HEK293 (cell line): Measurements from ENCODE around the gene DNAJC4.

Experiments used
- CTCF ChIA-PET: fragments of 350-600 bp; formaldehyde crosslinking; extraction: SDS; loops from one replicate; lab custom pipeline; 2021; ENCODE audit warnings: antibody characterized with exemption; lab: Yijun Ruan, JAX
- POLR2A ChIA-PET: fragments of 300-600 bp; formaldehyde crosslinking; extraction: SDS; loops from one replicate; lab custom pipeline; 2020; ENCODE audit warnings: antibody characterized with exemption, inconsistent platforms; lab: Yijun Ruan, JAX
- H3K27ac ChIP-seq: fragments of 200-500 bp; sonication (Bioruptor generic); 2 replicates; pipeline ENCODE4 v1.5.1; 2014; ENCODE audit warnings: low read depth, low read length, control low read depth, inconsistent platforms; ENCODE audit errors: extremely low read depth
- H3K36me3 ChIP-seq, 2 experiments: fragments of 200-500 bp in 1 of 2; sonication (Bioruptor generic) in 1 of 2; 1 replicate in 1 of 2; 2 replicates in 1 of 2; pipeline ENCODE4 v1.5.1; 2014 to 2017; ENCODE audit warnings: inconsistent platforms in 2 of 2, low read length in 2 of 2; ENCODE audit not compliant: control insufficient read depth in 2 of 2, insufficient read depth in 1 of 2
- H3K4me1 ChIP-seq: fragments of 200-500 bp; sonication (Bioruptor generic); 2 replicates; pipeline ENCODE4 v1.5.1; 2014; ENCODE audit warnings: mild to moderate bottlenecking, low read length, inconsistent platforms; ENCODE audit not compliant: control insufficient read depth, insufficient read depth
- H3K4me3 ChIP-seq: 2 replicates; pipeline ENCODE4 v1.5.1; 2011; ENCODE audit warnings: low read depth, mild to moderate bottlenecking, control low read depth, low read length, moderate library complexity
- H3K9me3 ChIP-seq: fragments of 200-500 bp; sonication (Bioruptor generic); 2 replicates; pipeline ENCODE4 v1.5.1; 2014; ENCODE audit warnings: low read depth, low read length, inconsistent platforms; ENCODE audit not compliant: control insufficient read depth, insufficient read depth
- BCL11A ChIP-seq: fragments of 450-650 bp; formaldehyde crosslinking; IDR thresholded peaks from 2 replicates; pipeline ENCODE4 v1.5.1; 2016; ENCODE audit warnings: low read depth, missing biosample characterization, missing genetic modification characterization
- KLF1 ChIP-seq: fragments of 450-650 bp; formaldehyde crosslinking; IDR thresholded peaks from 2 replicates; pipeline ENCODE4 v1.5.1; 2016; ENCODE audit warnings: missing biosample characterization, missing genetic modification characterization
- KLF8 ChIP-seq: fragments of 450-650 bp; formaldehyde crosslinking; IDR thresholded peaks from 2 replicates; pipeline ENCODE4 v1.5.1; 2016; ENCODE audit warnings: missing biosample characterization, missing genetic modification characterization
- SALL2 ChIP-seq: fragments of 450-650 bp; formaldehyde crosslinking; IDR thresholded peaks from 2 replicates; pipeline ENCODE4 v1.5.0; 2017; ENCODE audit warnings: missing biosample characterization, mild to moderate bottlenecking, missing genetic modification characterization, borderline replicate concordance
- SCRT2 ChIP-seq: fragments of 450-650 bp; formaldehyde crosslinking; IDR thresholded peaks from 2 replicates; pipeline ENCODE4 v1.5.1; 2016; ENCODE audit warnings: missing biosample characterization, missing genetic modification characterization
- SP7 ChIP-seq: fragments of 450-650 bp; formaldehyde crosslinking; IDR thresholded peaks from 2 replicates; pipeline ENCODE4 v1.5.1; 2016; ENCODE audit warnings: missing biosample characterization, missing genetic modification characterization
- ZBTB6 ChIP-seq: fragments of 450-650 bp; formaldehyde crosslinking; IDR thresholded peaks from 2 replicates; pipeline ENCODE4 v1.5.1; 2017; ENCODE audit warnings: missing biosample characterization, missing genetic modification characterization
- ZNF133 ChIP-seq: fragments of 450-650 bp; formaldehyde crosslinking; IDR thresholded peaks from 2 replicates; pipeline ENCODE4 v1.5.1; 2016; ENCODE audit warnings: missing biosample characterization, missing genetic modification characterization
- ZNF561 ChIP-seq: fragments of 450-650 bp; IDR thresholded peaks from 2 replicates; pipeline ENCODE4 v1.5.1; 2018; ENCODE audit warnings: missing biosample characterization, missing genetic modification characterization, borderline replicate concordance
- TF ChIP-seq, protein P1 (sequence below): fragments of 450-650 bp; formaldehyde crosslinking; IDR thresholded peaks from 2 replicates; pipeline ENCODE4 v1.5.1; 2016; ENCODE audit warnings: missing biosample characterization, missing genetic modification characterization
- TF ChIP-seq, protein P2 (sequence below): fragments of 450-650 bp; formaldehyde crosslinking; IDR thresholded peaks from 2 replicates; pipeline ENCODE4 v1.5.1; 2016; ENCODE audit warnings: missing biosample characterization, missing genetic modification characterization
- TF ChIP-seq, protein P3 (sequence below): fragments of 450-650 bp; formaldehyde crosslinking; IDR thresholded peaks from 2 replicates; pipeline ENCODE4 v1.5.1; 2016; ENCODE audit warnings: missing biosample characterization, missing genetic modification characterization
- TF ChIP-seq, protein P4 (sequence below): fragments of 450-650 bp; formaldehyde crosslinking; IDR thresholded peaks from 2 replicates; pipeline ENCODE4 v1.5.1; 2017; ENCODE audit warnings: missing biosample characterization, missing genetic modification characterization

The DNAJC4 gene

DNA sequence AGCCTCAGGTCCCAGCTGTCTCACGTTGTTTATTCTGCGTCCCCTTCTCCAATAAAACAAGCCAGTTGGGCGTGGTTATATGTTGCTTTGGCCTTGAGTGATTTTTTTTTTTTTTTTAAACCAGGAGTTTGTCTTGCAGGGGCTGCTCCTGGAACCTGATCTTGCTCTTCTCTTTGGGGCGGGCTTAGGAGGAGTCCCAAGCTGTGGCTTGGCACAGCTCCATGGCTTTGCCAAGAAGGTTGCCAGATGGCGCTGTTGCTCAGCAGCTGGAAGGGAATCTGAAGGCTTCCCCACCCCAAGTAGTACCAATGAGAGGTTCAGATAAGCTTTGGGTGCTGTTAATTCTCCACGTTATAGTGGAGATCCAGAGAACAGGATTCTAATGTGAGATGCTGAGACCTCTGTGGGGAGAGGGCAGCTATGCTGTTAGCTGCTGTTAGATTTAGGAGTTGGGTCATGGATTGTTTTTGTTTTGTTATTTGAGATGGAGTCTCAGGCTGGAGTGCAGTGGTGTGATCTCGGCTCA lies 25.8 kb upstream of the DNAJC4 start (continued):
- TF ChIP-seq, protein P1, sequence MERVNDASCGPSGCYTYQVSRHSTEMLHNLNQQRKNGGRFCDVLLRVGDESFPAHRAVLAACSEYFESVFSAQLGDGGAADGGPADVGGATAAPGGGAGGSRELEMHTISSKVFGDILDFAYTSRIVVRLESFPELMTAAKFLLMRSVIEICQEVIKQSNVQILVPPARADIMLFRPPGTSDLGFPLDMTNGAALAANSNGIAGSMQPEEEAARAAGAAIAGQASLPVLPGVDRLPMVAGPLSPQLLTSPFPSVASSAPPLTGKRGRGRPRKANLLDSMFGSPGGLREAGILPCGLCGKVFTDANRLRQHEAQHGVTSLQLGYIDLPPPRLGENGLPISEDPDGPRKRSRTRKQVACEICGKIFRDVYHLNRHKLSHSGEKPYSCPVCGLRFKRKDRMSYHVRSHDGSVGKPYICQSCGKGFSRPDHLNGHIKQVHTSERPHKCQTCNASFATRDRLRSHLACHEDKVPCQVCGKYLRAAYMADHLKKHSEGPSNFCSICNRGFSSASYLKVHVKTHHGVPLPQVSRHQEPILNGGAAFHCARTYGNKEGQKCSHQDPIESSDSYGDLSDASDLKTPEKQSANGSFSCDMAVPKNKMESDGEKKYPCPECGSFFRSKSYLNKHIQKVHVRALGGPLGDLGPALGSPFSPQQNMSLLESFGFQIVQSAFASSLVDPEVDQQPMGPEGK, result peak; percentile 85
- TF ChIP-seq, protein P2, sequence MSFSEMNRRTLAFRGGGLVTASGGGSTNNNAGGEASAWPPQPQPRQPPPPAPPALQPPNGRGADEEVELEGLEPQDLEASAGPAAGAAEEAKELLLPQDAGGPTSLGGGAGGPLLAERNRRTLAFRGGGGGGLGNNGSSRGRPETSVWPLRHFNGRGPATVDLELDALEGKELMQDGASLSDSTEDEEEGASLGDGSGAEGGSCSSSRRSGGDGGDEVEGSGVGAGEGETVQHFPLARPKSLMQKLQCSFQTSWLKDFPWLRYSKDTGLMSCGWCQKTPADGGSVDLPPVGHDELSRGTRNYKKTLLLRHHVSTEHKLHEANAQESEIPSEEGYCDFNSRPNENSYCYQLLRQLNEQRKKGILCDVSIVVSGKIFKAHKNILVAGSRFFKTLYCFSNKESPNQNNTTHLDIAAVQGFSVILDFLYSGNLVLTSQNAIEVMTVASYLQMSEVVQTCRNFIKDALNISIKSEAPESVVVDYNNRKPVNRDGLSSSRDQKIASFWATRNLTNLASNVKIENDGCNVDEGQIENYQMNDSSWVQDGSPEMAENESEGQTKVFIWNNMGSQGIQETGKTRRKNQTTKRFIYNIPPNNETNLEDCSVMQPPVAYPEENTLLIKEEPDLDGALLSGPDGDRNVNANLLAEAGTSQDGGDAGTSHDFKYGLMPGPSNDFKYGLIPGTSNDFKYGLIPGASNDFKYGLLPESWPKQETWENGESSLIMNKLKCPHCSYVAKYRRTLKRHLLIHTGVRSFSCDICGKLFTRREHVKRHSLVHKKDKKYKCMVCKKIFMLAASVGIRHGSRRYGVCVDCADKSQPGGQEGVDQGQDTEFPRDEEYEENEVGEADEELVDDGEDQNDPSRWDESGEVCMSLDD (tag by site-specific recombination), result peak; percentile 44; the same call in 1 of the 2 replicates
- TF ChIP-seq, protein P3, sequence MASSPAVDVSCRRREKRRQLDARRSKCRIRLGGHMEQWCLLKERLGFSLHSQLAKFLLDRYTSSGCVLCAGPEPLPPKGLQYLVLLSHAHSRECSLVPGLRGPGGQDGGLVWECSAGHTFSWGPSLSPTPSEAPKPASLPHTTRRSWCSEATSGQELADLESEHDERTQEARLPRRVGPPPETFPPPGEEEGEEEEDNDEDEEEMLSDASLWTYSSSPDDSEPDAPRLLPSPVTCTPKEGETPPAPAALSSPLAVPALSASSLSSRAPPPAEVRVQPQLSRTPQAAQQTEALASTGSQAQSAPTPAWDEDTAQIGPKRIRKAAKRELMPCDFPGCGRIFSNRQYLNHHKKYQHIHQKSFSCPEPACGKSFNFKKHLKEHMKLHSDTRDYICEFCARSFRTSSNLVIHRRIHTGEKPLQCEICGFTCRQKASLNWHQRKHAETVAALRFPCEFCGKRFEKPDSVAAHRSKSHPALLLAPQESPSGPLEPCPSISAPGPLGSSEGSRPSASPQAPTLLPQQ (tag by site-specific recombination), result peak; percentile 56; the same call in 1 of the 2 replicates

- Histone ChIP-seq H3K36me3 (peaks cover 0 to 53% of the 10 kb centered on the region in 2 experiments; a peak in 2 of 3 replicates), H3K4me1 (0 out of 2 replicates have a peak, but pooled peaks cover 8% of the 10 kb centered on the region), H3K4me3 (no peak within 1 kb of the TSS)
- CTCF ChIA-PET, result interaction anchor here (0.7 to 4.7 kb wide), 7 partner anchors 10 to 148 kb away, joined by 3 to 78 read pairs (median 19); partner anchors contain the start of genes CATSPERZ and STIP1
- TF ChIP-seq ZNF133, result no peak
- TF ChIP-seq BCL11A (tag by site-specific recombination), result no peak
- TF ChIP-seq KLF1, result peak; percentile 76
- no peak for TF ChIP-seq ZNF561 (tag by site-specific recombination)
- 0 out of 2 replicates have a peak, but pooled peaks have one; percentile 37 for TF ChIP-seq ZBTB6 (tag by site-specific recombination)
- TF ChIP-seq SALL2 (tag by site-specific recombination), result no peak
- TF ChIP-seq SP7 (tag by site-specific recombination), result no peak
- 0 out of 2 replicates have a peak, but pooled peaks have one; percentile 30 for TF ChIP-seq SCRT2 (tag by site-specific recombination)
- TF ChIP-seq, protein P4, sequence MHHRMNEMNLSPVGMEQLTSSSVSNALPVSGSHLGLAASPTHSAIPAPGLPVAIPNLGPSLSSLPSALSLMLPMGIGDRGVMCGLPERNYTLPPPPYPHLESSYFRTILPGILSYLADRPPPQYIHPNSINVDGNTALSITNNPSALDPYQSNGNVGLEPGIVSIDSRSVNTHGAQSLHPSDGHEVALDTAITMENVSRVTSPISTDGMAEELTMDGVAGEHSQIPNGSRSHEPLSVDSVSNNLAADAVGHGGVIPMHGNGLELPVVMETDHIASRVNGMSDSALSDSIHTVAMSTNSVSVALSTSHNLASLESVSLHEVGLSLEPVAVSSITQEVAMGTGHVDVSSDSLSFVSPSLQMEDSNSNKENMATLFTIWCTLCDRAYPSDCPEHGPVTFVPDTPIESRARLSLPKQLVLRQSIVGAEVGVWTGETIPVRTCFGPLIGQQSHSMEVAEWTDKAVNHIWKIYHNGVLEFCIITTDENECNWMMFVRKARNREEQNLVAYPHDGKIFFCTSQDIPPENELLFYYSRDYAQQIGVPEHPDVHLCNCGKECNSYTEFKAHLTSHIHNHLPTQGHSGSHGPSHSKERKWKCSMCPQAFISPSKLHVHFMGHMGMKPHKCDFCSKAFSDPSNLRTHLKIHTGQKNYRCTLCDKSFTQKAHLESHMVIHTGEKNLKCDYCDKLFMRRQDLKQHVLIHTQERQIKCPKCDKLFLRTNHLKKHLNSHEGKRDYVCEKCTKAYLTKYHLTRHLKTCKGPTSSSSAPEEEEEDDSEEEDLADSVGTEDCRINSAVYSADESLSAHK (tag by site-specific recombination), result no peak
- no peak for TF ChIP-seq KLF8 (tag by site-specific recombination)
- TF ChIP-seq, all 188 proteins: peak for 3
- Histone ChIP-seq H3K27ac (no peak within 1 kb of the TSS), H3K9me3 (no peaks in the 10 kb centered on the region)
- POLR2A ChIA-PET, result interaction anchor here (1.0 to 4.7 kb wide), 5 partner anchors 21 to 97 kb away, joined by 3 to 32 read pairs (median 3); partner anchors contain the start of genes BAD, ESRRA, FKBP2 and STIP1
Observed at GRCh38 chr11:64206457-64207255, 23.7 kb upstream of the DNAJC4 start, which contains the start of gene FERMT3. FERMT3 (plus strand) TSS chr11:64206721; CDS start chr11:64207365, 644 bp downstream.
